Calu3 (cell line): ENCODE data around the gene LRMDA. TPM values are rescaled to one million over a fixed set of nuclear protein-coding genes. Genes with fewer than 3 reads are reported as not detected.

Experiments
- BruUV-seq: library from RNA; stranded (reverse); fragments of 400-500 nt; replicated peaks from 2 replicates; lab custom pipeline; 2021; lab: Mats Ljungman, UMichigan
- CTCF ChIA-PET: fragments of 300-600 bp; sonication (Branson Sonifier 250); formaldehyde crosslinking; loops from one replicate; lab custom pipeline; 2022; ENCODE audit warnings: antibody characterized with exemption; lab: Charles Lee
- DNase-seq: peaks from one replicate; pipeline ENCODE4 v3.0.0; 2022
- H3K27ac Mint-ChIP-seq: one replicate; pipeline ENCODE4 v1.8.0; 2022; ENCODE audit warnings: mixed read lengths; ENCODE audit not compliant: unreplicated experiment
- H3K27me3 Mint-ChIP-seq: one replicate; pipeline ENCODE4 v1.8.0; 2022; ENCODE audit warnings: mixed read lengths; ENCODE audit not compliant: unreplicated experiment
- H3K36me3 Mint-ChIP-seq: one replicate; pipeline ENCODE4 v1.8.0; 2022; ENCODE audit warnings: mild to moderate bottlenecking, moderate library complexity, mixed read lengths; ENCODE audit not compliant: insufficient read depth, unreplicated experiment
- H3K4me1 Mint-ChIP-seq: one replicate; pipeline ENCODE4 v1.8.0; 2022; ENCODE audit warnings: mild to moderate bottlenecking, low read depth, mixed read lengths; ENCODE audit not compliant: unreplicated experiment
- H3K4me3 Mint-ChIP-seq: one replicate; pipeline ENCODE4 v1.8.0; 2022; ENCODE audit warnings: mild to moderate bottlenecking, low read depth, moderate library complexity, mixed read lengths; ENCODE audit not compliant: unreplicated experiment
- H3K9me3 Mint-ChIP-seq: one replicate; pipeline ENCODE4 v1.8.0; 2022; ENCODE audit warnings: low read depth, mixed read lengths; ENCODE audit not compliant: unreplicated experiment
- intact Hi-C: fragments of 100-400 bp; cut with micrococcal nuclease; formaldehyde crosslinking; loops from one replicate; pipeline ENCODE4 v1.10.0; 2022; ENCODE audit not compliant: unreplicated experiment
- total RNA-seq: library from RNA; stranded (reverse); gene quantifications from 2 replicates; pipeline ENCODE4 v1.2.3, GENCODE V29; 2022
- TF ChIP-seq, protein P1 (sequence below): fragments of 200-600 bp; IDR thresholded peaks from one replicate; pipeline ENCODE4 v1.8.0; 2022; ENCODE audit warnings: antibody characterized with exemption; ENCODE audit not compliant: unreplicated experiment

Gene LRMDA
- total RNA-seq, 1 experiment from 2014 or later, result 7.6 TPM

DNA sequence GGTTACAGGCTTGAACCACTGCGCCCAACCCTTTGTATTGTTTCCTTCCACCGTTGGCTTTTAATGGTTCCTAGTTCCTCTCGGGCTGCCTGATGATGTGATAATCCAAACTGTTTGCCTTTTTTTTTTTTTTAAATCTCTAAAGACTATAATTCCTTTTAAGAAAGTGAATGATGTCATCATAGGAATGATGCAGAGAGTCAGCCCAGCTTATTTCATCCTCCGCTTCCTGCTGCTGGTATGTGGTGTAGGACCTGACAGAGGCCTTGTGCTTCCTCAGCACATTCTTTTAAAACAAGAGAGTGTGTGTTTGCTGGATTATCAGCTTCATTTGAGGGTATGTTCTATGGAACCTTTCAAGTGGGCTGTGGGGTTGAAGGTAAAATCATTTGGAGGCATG, 241.4 kb downstream of the LRMDA start:
- Mint-ChIP-seq H3K27ac (no peak overlapping the region), H3K27me3 (peaks cover 48% of the 10 kb centered on the region), H3K4me3 (no peak overlapping the region), H3K4me1 (no peaks in the 10 kb centered on the region), H3K9me3 (no peaks in the 10 kb centered on the region), H3K36me3 (no peaks in the 10 kb centered on the region)
- CTCF ChIA-PET, result no interaction called here
- TF ChIP-seq, protein P1, sequence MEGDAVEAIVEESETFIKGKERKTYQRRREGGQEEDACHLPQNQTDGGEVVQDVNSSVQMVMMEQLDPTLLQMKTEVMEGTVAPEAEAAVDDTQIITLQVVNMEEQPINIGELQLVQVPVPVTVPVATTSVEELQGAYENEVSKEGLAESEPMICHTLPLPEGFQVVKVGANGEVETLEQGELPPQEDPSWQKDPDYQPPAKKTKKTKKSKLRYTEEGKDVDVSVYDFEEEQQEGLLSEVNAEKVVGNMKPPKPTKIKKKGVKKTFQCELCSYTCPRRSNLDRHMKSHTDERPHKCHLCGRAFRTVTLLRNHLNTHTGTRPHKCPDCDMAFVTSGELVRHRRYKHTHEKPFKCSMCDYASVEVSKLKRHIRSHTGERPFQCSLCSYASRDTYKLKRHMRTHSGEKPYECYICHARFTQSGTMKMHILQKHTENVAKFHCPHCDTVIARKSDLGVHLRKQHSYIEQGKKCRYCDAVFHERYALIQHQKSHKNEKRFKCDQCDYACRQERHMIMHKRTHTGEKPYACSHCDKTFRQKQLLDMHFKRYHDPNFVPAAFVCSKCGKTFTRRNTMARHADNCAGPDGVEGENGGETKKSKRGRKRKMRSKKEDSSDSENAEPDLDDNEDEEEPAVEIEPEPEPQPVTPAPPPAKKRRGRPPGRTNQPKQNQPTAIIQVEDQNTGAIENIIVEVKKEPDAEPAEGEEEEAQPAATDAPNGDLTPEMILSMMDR, result no peak
- no TSS peak for BruUV-seq
- intact Hi-C loops, result no loop called here
- DNase-seq, result no peak

- intact Hi-C loops, result no loop called here
- BruUV-seq, result no TSS peak
- DNase-seq, result no peak
- Mint-ChIP-seq H3K27me3 (peaks cover 29% of the 10 kb centered on the region), H3K36me3 (no peaks in the 10 kb centered on the region), H3K4me1 (no peaks in the 10 kb centered on the region), H3K4me3 (no peak overlapping the region), H3K27ac (no peak overlapping the region), H3K9me3 (no peaks in the 10 kb centered on the region)
- TF ChIP-seq, protein P1, result no peak
- CTCF ChIA-PET, result no interaction called here
These were observed 246.1 kb downstream of the LRMDA start for GRCh38 chr10:75677541-75677940.

DNA sequence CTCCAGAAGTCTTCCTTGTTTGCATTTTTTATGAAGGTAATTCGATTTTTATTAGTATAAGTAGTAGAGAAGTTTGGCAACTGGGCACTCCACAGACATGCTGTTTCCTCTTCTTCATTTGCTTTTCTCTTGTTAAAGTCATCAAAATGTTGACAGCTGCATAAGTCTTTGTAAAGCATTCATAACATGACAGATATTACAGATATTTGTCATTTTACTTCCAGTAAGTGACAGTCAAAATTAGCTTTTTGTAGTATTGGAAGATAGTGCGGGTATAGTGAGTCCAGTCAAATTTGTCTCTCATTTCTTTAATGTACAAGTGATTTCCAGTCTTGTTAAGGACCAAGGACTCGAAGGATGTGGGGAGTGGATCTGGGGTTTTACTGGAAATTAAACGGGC, 247.1 kb downstream of the LRMDA start:
- Mint-ChIP-seq H3K4me1 (no peaks in the 10 kb centered on the region), H3K27ac (no peak overlapping the region), H3K36me3 (no peaks in the 10 kb centered on the region), H3K9me3 (no peaks in the 10 kb centered on the region), H3K4me3 (no peak overlapping the region), H3K27me3 (peaks cover 22% of the 10 kb centered on the region)
- CTCF ChIA-PET, result no interaction called here
- TF ChIP-seq, protein P1, result no peak
- no peak for DNase-seq
- BruUV-seq, result no TSS peak
- intact Hi-C loops, result no loop called here

DNA sequence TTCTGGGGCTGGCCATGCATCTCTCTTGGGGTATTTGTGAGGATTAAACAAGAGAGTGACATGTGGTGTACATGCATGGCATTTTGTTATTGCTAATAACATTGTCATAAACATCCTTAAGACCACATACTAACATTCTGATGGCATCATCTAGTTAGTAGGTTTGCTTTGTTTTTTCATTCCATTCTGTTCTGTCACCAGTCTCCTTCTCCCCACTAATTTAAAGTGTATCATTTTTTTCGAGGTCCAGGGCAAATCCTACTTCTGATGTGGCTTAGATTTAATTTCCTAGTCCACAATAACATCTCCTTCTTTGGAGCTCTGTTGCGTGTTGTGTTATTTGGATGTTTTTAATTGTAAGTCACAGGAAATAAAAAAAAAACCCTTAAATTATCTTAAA, 248.1 kb downstream of the LRMDA start:
- Mint-ChIP-seq H3K36me3 (no peaks in the 10 kb centered on the region), H3K4me3 (no peak overlapping the region), H3K9me3 (no peaks in the 10 kb centered on the region), H3K27me3 (peaks cover 12% of the 10 kb centered on the region), H3K27ac (no peak overlapping the region), H3K4me1 (no peaks in the 10 kb centered on the region)
- CTCF ChIA-PET, result interaction anchor here (0.7 kb wide), 1 partner anchor 1430 kb away, joined by 3 read pairs; no protein-coding TSS in a partner anchor
- TF ChIP-seq, protein P1, result no peak
- BruUV-seq, result no TSS peak
- no peak for DNase-seq
- intact Hi-C loops, result no loop called here
